K562 (cell line): Measurements from ENCODE around the gene DBNDD1. TPM values are rescaled to one million over a fixed set of nuclear protein-coding genes. Genes with fewer than 3 reads are reported as not detected.

ENCODE experiments used
- CBFA2T3 ChIP-seq: fragments of 450-650 bp; IDR thresholded peaks from 2 replicates; pipeline ENCODE4 v1.6.1; 2017
- CREM ChIP-seq: IDR thresholded peaks from 2 replicates; pipeline ENCODE4 v1.6.1; 2014; ENCODE audit warnings: antibody characterized with exemption, low read depth
- DACH1 ChIP-seq: fragments of 450-650 bp; IDR thresholded peaks from 2 replicates; pipeline ENCODE4 v1.6.1; 2018; ENCODE audit not compliant: partially characterized antibody
- DNMT1 ChIP-seq: fragments of 450-650 bp; IDR thresholded peaks from 2 replicates; pipeline ENCODE4 v1.6.1; 2016; ENCODE audit warnings: antibody characterized with exemption, mild to moderate bottlenecking
- FOXM1 ChIP-seq, 2 experiments: fragments of 450-650 bp in 1 of 2; sonication (generic) in 1 of 2; formaldehyde crosslinking in 1 of 2; IDR thresholded peaks; 2 replicates each; pipeline versions ENCODE4 v1.6.1 to v1.9.0; 2017 to 2022; ENCODE audit warnings: low read depth in 2 of 2, mild to moderate bottlenecking in 2 of 2, missing genetic modification reagents in 1 of 2, moderate library complexity in 1 of 2
- FOXP1 ChIP-seq: sonication (generic); formaldehyde crosslinking; IDR thresholded peaks from 2 replicates; pipeline ENCODE4 v1.8.0; 2022; ENCODE audit warnings: mild to moderate bottlenecking, missing genetic modification reagents
- HDAC1 ChIP-seq, 2 experiments: fragments of 450-650 bp; IDR thresholded peaks; 2 replicates each; pipeline ENCODE4 v1.6.1; 2016 to 2017; ENCODE audit warnings: inconsistent platforms in 1 of 2, mild to moderate bottlenecking in 1 of 2, moderate library complexity in 1 of 2
- HNRNPLL ChIP-seq: fragments of 200-400 bp; formaldehyde crosslinking; IDR thresholded peaks from 2 replicates; pipeline ENCODE4 v1.6.1; 2017; ENCODE audit warnings: low read length, low read depth, mild to moderate bottlenecking; ENCODE audit not compliant: poor library complexity, severe bottlenecking
- KAT2B ChIP-seq: IDR thresholded peaks from one replicate; pipeline ENCODE4 v1.6.1; 2012; ENCODE audit warnings: low read depth, mild to moderate bottlenecking, control low read depth, inconsistent platforms, low read length, moderate library complexity
- MYC ChIP-seq, 2 experiments: fragments of 250-450 bp in 1 of 2; sonication (Bioruptor Pico) in 1 of 2; IDR thresholded peaks; 2 replicates each; pipeline versions ENCODE4 v1.5.1 to v1.6.1; 2012 to 2021; ENCODE audit warnings: low read depth in 2 of 2, borderline replicate concordance in 1 of 2, improper control_type of control experiment in 1 of 2, low read length in 1 of 2, mild to moderate bottlenecking in 1 of 2, moderate library complexity in 1 of 2
- NCOA6 ChIP-seq: fragments of 450-650 bp; IDR thresholded peaks from 2 replicates; pipeline ENCODE4 v1.6.1; 2017; ENCODE audit warnings: mild to moderate bottlenecking
- PHB ChIP-seq: fragments of 250-450 bp; sonication (Bioruptor Pico); IDR thresholded peaks from 2 replicates; pipeline ENCODE4 v1.5.0; 2021
- PML ChIP-seq: IDR thresholded peaks from 2 replicates; pipeline ENCODE4 v1.6.1; 2012; ENCODE audit warnings: low read length, inconsistent platforms
- SREBF2 ChIP-seq: sonication (generic); formaldehyde crosslinking; IDR thresholded peaks from 2 replicates; pipeline ENCODE4 v1.4.0; 2020; ENCODE audit warnings: mild to moderate bottlenecking, missing genetic modification reagents
- SRSF3 ChIP-seq: fragments of 200-400 bp; formaldehyde crosslinking; IDR thresholded peaks from 2 replicates; pipeline ENCODE4 v1.6.1; 2016; ENCODE audit warnings: mild to moderate bottlenecking, low read length, moderate library complexity; ENCODE audit not compliant: insufficient read depth
- ZBTB17 ChIP-seq: fragments of 450-650 bp; formaldehyde crosslinking; IDR thresholded peaks from 2 replicates; pipeline ENCODE4 v1.4.0; 2020; ENCODE audit warnings: mild to moderate bottlenecking
- ZNF217 ChIP-seq: sonication (generic); formaldehyde crosslinking; IDR thresholded peaks from 2 replicates; pipeline ENCODE4 v1.8.0; 2022; ENCODE audit warnings: mild to moderate bottlenecking, missing genetic modification reagents
- ZNF780A ChIP-seq: fragments of 250-450 bp; sonication (Bioruptor Pico); IDR thresholded peaks from 2 replicates; pipeline ENCODE4 v1.5.0; 2021; ENCODE audit warnings: mild to moderate bottlenecking
- polyA plus RNA-seq, 8 experiments: library from polyadenylated mRNA; depleted of rRNA in 4 of 8; stranded (reverse) in 5 of 8; unstranded in 3 of 8; fragments of >200 nt; fragmentation: Nextera tagmentation in 2 of 8; fragmentation: Illumina TruSeq in 1 of 8; extraction: Ambion mirVana in 2 of 8; extraction: Trizol in 1 of 8; gene quantifications; 2 replicates each; pipeline versions ENCODE4 v1.2.1 to v1.2.3, GENCODE V29; 2011 to 2014; ENCODE audit warnings: inconsistent platforms in 1 of 8, missing spikeins in 1 of 8
- total RNA-seq, 7 experiments: library from RNA; depleted of rRNA in 6 of 7; stranded (reverse); fragments of >200 nt in 6 of 7; fragmentation: Illumina TruSeq in 2 of 7; extraction: Trizol in 2 of 7; gene quantifications; 2 replicates each; pipeline versions ENCODE4 v1.2.1 to v1.2.3, GENCODE V29; 2011 to 2021; ENCODE audit warnings: low replicate concordance in 1 of 7
- TF ChIP-seq, protein P1 (sequence below), 2 experiments: fragments of 450-650 bp; IDR thresholded peaks; 2 replicates each; pipeline ENCODE4 v1.6.1; 2018; ENCODE audit warnings: mild to moderate bottlenecking in 2 of 2, low read depth in 1 of 2; ENCODE audit not compliant: partially characterized antibody in 2 of 2
- TF ChIP-seq, protein P2 (sequence below): sonication (generic); formaldehyde crosslinking; IDR thresholded peaks from 2 replicates; pipeline ENCODE4 v1.8.1; 2023; ENCODE audit warnings: mild to moderate bottlenecking, missing genetic modification reagents
- TF ChIP-seq, protein P3 (sequence below): sonication (generic); formaldehyde crosslinking; IDR thresholded peaks from 2 replicates; pipeline ENCODE4 v1.8.0; 2022; ENCODE audit warnings: mild to moderate bottlenecking, missing genetic modification reagents
- TF ChIP-seq, protein P4 (sequence below): fragments of 450-650 bp; formaldehyde crosslinking; IDR thresholded peaks from 2 replicates; pipeline ENCODE4 v1.4.0; 2020; ENCODE audit warnings: mild to moderate bottlenecking

DBNDD1 gene
- total and polyA plus RNA-seq, 9 of the 15 experiments (the other 6 are each of a cell fraction or from before 2014, with no cell fraction given): 0.55 to 13.0 (median 5.8) TPM

DNA sequence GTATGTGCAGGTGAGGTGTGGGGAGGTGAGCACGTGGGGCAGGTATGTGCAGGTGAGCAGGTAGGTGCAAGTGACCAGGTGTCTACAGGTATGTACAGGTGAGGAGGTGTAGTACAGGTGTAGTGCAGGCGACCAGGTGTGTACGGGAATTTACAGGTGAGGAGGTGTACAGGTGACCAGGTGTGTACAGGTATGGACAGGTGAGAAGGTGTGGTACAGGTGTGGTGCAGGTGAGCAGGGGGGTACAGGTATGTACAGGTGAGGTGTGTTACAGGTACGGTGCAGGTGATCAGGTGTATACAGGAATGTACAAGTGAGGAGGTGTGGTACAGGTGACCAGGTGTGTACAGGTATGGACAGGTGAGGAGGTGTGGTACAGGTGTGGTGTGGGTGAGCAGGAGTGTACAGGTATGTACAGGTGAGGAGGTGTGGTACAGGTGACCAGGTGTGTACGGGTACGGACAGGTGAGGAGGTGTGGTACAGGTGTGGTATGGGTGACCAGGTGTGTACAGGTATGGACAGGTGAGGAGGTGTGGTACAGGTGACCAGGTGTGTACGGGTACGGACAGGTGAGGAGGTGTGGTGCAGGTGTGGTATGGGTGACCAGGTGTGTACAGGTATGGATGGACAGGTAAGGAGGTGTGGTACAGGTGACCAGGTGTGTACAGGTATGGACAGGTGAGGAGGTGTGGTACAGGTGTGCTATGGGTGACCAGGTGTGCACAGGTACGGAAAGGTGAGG, 12.8 kb upstream of the DBNDD1 start (continued):
- TF ChIP-seq, protein P1, sequence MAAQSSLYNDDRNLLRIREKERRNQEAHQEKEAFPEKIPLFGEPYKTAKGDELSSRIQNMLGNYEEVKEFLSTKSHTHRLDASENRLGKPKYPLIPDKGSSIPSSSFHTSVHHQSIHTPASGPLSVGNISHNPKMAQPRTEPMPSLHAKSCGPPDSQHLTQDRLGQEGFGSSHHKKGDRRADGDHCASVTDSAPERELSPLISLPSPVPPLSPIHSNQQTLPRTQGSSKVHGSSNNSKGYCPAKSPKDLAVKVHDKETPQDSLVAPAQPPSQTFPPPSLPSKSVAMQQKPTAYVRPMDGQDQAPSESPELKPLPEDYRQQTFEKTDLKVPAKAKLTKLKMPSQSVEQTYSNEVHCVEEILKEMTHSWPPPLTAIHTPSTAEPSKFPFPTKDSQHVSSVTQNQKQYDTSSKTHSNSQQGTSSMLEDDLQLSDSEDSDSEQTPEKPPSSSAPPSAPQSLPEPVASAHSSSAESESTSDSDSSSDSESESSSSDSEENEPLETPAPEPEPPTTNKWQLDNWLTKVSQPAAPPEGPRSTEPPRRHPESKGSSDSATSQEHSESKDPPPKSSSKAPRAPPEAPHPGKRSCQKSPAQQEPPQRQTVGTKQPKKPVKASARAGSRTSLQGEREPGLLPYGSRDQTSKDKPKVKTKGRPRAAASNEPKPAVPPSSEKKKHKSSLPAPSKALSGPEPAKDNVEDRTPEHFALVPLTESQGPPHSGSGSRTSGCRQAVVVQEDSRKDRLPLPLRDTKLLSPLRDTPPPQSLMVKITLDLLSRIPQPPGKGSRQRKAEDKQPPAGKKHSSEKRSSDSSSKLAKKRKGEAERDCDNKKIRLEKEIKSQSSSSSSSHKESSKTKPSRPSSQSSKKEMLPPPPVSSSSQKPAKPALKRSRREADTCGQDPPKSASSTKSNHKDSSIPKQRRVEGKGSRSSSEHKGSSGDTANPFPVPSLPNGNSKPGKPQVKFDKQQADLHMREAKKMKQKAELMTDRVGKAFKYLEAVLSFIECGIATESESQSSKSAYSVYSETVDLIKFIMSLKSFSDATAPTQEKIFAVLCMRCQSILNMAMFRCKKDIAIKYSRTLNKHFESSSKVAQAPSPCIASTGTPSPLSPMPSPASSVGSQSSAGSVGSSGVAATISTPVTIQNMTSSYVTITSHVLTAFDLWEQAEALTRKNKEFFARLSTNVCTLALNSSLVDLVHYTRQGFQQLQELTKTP (IDR thresholded peaks at IDR 0.05; ENCODE audit: low read depth in 1 of 2, partially characterized antibody in 2 of 2): peak in 1 of 2 experiments; percentile 77
- TF ChIP-seq ZBTB17: no peak
- 0 out of 2 replicates have a peak, but pooled peaks have one; percentile 89 for TF ChIP-seq ZNF217 (CRISPR knock-in tag)
- TF ChIP-seq MYC (IDR thresholded peaks at IDR 0.05; ENCODE audit: low read depth, low read length): no peak
- no peak for TF ChIP-seq MYC (CRISPR knock-in tag; IDR thresholded peaks at IDR 0.05; ENCODE audit: borderline replicate concordance, low read depth)
- TF ChIP-seq DACH1: no peak
- TF ChIP-seq FOXP1 (CRISPR knock-in tag): peak; percentile 30; the same call in 1 of the 2 replicates
- TF ChIP-seq, protein P2, sequence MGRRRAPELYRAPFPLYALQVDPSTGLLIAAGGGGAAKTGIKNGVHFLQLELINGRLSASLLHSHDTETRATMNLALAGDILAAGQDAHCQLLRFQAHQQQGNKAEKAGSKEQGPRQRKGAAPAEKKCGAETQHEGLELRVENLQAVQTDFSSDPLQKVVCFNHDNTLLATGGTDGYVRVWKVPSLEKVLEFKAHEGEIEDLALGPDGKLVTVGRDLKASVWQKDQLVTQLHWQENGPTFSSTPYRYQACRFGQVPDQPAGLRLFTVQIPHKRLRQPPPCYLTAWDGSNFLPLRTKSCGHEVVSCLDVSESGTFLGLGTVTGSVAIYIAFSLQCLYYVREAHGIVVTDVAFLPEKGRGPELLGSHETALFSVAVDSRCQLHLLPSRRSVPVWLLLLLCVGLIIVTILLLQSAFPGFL (CRISPR knock-in tag): no peak
- TF ChIP-seq CBFA2T3: no peak
- peak; percentile 18 for TF ChIP-seq HNRNPLL
- no peak for TF ChIP-seq KAT2B
- no peak for TF ChIP-seq FOXM1 (IDR thresholded peaks at IDR 0.05; ENCODE audit: low read depth)
- no peak for TF ChIP-seq FOXM1 (CRISPR knock-in tag; IDR thresholded peaks at IDR 0.05; ENCODE audit: low read depth)
- no peak for TF ChIP-seq PML
- TF ChIP-seq, protein P3, sequence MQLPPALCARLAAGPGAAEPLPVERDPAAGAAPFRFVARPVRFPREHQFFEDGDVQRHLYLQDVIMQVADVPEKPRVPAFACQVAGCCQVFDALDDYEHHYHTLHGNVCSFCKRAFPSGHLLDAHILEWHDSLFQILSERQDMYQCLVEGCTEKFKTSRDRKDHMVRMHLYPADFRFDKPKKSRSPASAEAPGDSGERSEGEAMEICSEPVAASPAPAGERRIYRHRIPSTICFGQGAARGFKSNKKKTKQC (CRISPR knock-in tag): peak; percentile 39; the same call in 1 of the 2 replicates
- no peak for TF ChIP-seq SRSF3
- peak in 1 of 2 experiments; percentile 85; a peak in 2 of 4 replicates for TF ChIP-seq HDAC1 (IDR thresholded peaks at IDR 0.05)
- TF ChIP-seq PHB (CRISPR knock-in tag): no peak
- TF ChIP-seq, protein P4, sequence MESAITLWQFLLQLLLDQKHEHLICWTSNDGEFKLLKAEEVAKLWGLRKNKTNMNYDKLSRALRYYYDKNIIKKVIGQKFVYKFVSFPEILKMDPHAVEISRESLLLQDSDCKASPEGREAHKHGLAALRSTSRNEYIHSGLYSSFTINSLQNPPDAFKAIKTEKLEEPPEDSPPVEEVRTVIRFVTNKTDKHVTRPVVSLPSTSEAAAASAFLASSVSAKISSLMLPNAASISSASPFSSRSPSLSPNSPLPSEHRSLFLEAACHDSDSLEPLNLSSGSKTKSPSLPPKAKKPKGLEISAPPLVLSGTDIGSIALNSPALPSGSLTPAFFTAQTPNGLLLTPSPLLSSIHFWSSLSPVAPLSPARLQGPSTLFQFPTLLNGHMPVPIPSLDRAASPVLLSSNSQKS (CRISPR knock-in tag): no peak
- TF ChIP-seq ZNF780A (CRISPR knock-in tag): no peak
- TF ChIP-seq NCOA6: no peak
- no peak for TF ChIP-seq SREBF2
- no peak for TF ChIP-seq CREM
- no peak for TF ChIP-seq DNMT1
